Lower lobe of right lung (tissue), 2 donors: ENCODE measurements around the gene UCN2. TPM values are rescaled to one million over a fixed set of nuclear protein-coding genes. Genes with fewer than 3 reads are reported as not detected.

Source experiments
- ATAC-seq, 2 donors: fragments of 200-7000 bp; cut with Tn5 transposase; one replicate each; pipeline ENCODE4 v1.9.1; 2020 to 2022; ENCODE audit warnings: mild to moderate bottlenecking in 2 of 2, moderate library complexity in 2 of 2
- DNase-seq: peaks from one replicate; pipeline ENCODE4 v3.0.0-alpha.2; 2020
- H3K27ac ChIP-seq: fragments of 200-600 bp; one replicate; pipeline ENCODE4 v1.8.0; 2022
- H3K27me3 ChIP-seq: fragments of 200-600 bp; one replicate; pipeline ENCODE4 v1.8.0; 2022; ENCODE audit warnings: low read depth
- H3K36me3 ChIP-seq: fragments of 200-600 bp; one replicate; pipeline ENCODE4 v1.8.0; 2022; ENCODE audit warnings: mild to moderate bottlenecking
- H3K4me1 ChIP-seq: fragments of 200-600 bp; one replicate; pipeline ENCODE4 v1.8.0; 2022
- H3K4me3 ChIP-seq: fragments of 200-600 bp; one replicate; pipeline ENCODE4 v1.8.0; 2022; ENCODE audit warnings: mild to moderate bottlenecking
- H3K9me3 ChIP-seq: fragments of 200-600 bp; one replicate; pipeline ENCODE4 v1.8.0; 2022
- CTCF ChIP-seq: fragments of 200-600 bp; IDR thresholded peaks from one replicate; pipeline ENCODE4 v1.8.0; 2022; ENCODE audit warnings: antibody characterized with exemption, mild to moderate bottlenecking
- intact Hi-C: fragments of 100-400 bp; cut with DNase I; formaldehyde crosslinking; loops from one replicate; pipeline ENCODE4 v1.11.0; 2022
- total RNA-seq: library from RNA; stranded (reverse); fragmentation: NEBNext Ultra II Directional; extraction: Animal tissue kit (Norgen Biotek cat#: 25700); gene quantifications from one replicate; pipeline ENCODE4 v1.2.1, GENCODE V29; 2021
- donor health status: DM: no; HTN: yes; CAD: no; lungs with severe emphysema.

UCN2 gene
- total RNA-seq, 1 donor from 2014 or later, result 0.32 TPM

GRCh38 chr3:48600711-48601621 is 37.4 kb upstream of the UCN2 start:
- H3K36me3 ChIP-seq, result peaks cover 86% of the 10 kb centered on the region
- no peaks in the 10 kb centered on the region for H3K4me1 ChIP-seq
- H3K4me3 ChIP-seq, result no peak overlapping the region
- intact Hi-C loops, result no loop called here
- H3K27ac ChIP-seq, result no peak overlapping the region
- DNase-seq (no peak), ATAC-seq (no peak)
- no peaks in the 10 kb centered on the region for H3K9me3 ChIP-seq
- TF ChIP-seq CTCF, result no peak
- H3K27me3 ChIP-seq, result no peaks in the 10 kb centered on the region

- no peak for ATAC-seq
Observed at GRCh38 chr3:48599509-48600285, 36.1 kb upstream of the UCN2 start.

GRCh38 chr3:48599077-48599501 is 35.5 kb upstream of the UCN2 start:
- Histone ChIP-seq H3K36me3 (peaks cover 67% of the 10 kb centered on the region), H3K27me3 (peaks cover 10% of the 10 kb centered on the region), H3K9me3 (no peaks in the 10 kb centered on the region), H3K4me1 (no peaks in the 10 kb centered on the region), H3K4me3 (no peak overlapping the region), H3K27ac (peak overlapping the region; percentile 60)
- ATAC-seq (no peak), DNase-seq (no peak)
- TF ChIP-seq CTCF, result no peak
- intact Hi-C loops, result no loop called here

More at GRCh38 chr3:48599509-48600285, 36.1 kb upstream of the UCN2 start:
- no peak for TF ChIP-seq CTCF
- Histone ChIP-seq H3K4me3 (no peak overlapping the region), H3K36me3 (peaks cover 73% of the 10 kb centered on the region), H3K27ac (no peak overlapping the region), H3K4me1 (no peaks in the 10 kb centered on the region), H3K9me3 (no peaks in the 10 kb centered on the region), H3K27me3 (peaks cover 5% of the 10 kb centered on the region)
- intact Hi-C loops, result no loop called here
- no peak for DNase-seq

GRCh38 chr3:48598323-48599076 is 34.9 kb upstream of the UCN2 start:
- Histone ChIP-seq H3K27ac (peak overlapping the region; percentile 60), H3K9me3 (no peaks in the 10 kb centered on the region), H3K4me1 (no peaks in the 10 kb centered on the region), H3K36me3 (peaks cover 61% of the 10 kb centered on the region), H3K4me3 (no peak overlapping the region), H3K27me3 (peaks cover 16% of the 10 kb centered on the region)
- intact Hi-C loops, result no loop called here
- ATAC-seq, result peak; percentile 6 to 13
- TF ChIP-seq CTCF, result no peak
- DNase-seq, result no peak

GRCh38 chr3:48597408-48597800 is 33.8 kb upstream of the UCN2 start:
- no peak overlapping the region for H3K27ac ChIP-seq
- TF ChIP-seq CTCF, result no peak
- H3K4me1 ChIP-seq, result no peaks in the 10 kb centered on the region
- H3K4me3 ChIP-seq, result no peak overlapping the region
- intact Hi-C loops, result no loop called here
- H3K9me3 ChIP-seq, result no peaks in the 10 kb centered on the region
- ATAC-seq, result no peak
- H3K36me3 ChIP-seq, result peaks cover 50% of the 10 kb centered on the region
- peaks cover 21% of the 10 kb centered on the region for H3K27me3 ChIP-seq
- DNase-seq, result no peak
